B cell (primary cell): ENCODE results near the gene KRTAP5-2.

ENCODE experiments used
- EZH2 ChIP-seq: IDR thresholded peaks from 2 replicates; pipeline ENCODE4 v1.6.1; 2012; ENCODE audit warnings: borderline replicate concordance, low read depth, mild to moderate bottlenecking, moderate library complexity, low read length; ENCODE audit not compliant: insufficient read depth, poor library complexity, severe bottlenecking
- TF ChIP-seq, protein P1 (sequence below): fragments of 200-600 bp; IDR thresholded peaks from one replicate; pipeline ENCODE4 v1.8.0; 2022; ENCODE audit warnings: antibody characterized with exemption, mild to moderate bottlenecking

DNA sequence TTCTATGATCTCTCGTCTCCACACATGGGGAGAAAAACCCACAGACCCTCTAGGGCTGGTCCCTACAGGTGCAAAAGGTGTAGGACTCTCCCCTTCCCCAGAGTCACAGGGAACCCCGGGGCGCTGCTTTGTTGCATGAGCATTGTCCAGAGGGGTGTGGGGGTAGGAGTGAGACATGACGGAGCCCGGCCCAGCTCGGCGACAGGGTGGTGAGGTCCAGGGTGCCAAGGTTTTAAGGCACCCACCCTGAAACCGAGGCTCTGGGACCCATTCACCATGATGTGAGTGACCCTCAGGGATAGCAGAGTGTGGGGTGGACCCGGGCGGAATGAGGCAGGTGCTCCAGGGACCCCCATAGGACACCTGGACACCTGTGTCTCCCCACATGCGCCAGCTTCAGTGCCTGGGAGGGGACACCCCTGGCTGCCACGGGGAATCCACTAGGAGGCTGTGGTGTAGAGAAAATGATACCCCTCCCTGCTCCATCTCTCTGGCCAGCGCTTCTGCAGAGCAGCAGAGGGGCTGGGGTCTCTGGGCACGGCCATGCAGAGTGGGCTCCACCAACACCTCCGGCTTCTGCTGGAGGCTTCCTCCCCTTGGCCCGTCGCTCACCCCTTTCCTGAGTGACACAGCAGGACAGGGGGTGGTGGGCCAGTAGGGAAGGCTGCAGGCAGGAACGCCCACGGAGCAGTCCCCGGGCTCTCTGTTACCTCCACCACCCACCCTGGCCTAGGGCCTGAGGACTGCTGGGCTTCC lies 46.7 kb upstream of the KRTAP5-2 start:
- TF ChIP-seq, protein P1, sequence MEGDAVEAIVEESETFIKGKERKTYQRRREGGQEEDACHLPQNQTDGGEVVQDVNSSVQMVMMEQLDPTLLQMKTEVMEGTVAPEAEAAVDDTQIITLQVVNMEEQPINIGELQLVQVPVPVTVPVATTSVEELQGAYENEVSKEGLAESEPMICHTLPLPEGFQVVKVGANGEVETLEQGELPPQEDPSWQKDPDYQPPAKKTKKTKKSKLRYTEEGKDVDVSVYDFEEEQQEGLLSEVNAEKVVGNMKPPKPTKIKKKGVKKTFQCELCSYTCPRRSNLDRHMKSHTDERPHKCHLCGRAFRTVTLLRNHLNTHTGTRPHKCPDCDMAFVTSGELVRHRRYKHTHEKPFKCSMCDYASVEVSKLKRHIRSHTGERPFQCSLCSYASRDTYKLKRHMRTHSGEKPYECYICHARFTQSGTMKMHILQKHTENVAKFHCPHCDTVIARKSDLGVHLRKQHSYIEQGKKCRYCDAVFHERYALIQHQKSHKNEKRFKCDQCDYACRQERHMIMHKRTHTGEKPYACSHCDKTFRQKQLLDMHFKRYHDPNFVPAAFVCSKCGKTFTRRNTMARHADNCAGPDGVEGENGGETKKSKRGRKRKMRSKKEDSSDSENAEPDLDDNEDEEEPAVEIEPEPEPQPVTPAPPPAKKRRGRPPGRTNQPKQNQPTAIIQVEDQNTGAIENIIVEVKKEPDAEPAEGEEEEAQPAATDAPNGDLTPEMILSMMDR: no peak
- TF ChIP-seq EZH2: no peak
